Endothelial cell of umbilical vein (primary cell): Measurements from ENCODE around the gene EMID1. TPM values are rescaled to one million over a fixed set of nuclear protein-coding genes. Genes with fewer than 3 reads are reported as not detected.

Experiments used
- BruUV-seq: library from RNA; stranded (reverse); fragments of 400-500 nt; replicated peaks from 2 replicates; lab custom pipeline; 2021; lab: Mats Ljungman, UMichigan
- CTCF ChIA-PET: fragments of 300-600, 350-600 bp; sonication (Branson Sonifier 250); formaldehyde crosslinking; loops from one replicate; lab custom pipeline; 2021; ENCODE audit warnings: antibody characterized with exemption, inconsistent platforms; lab: Charles Lee
- POLR2A ChIA-PET: fragments of 300-600, 350-600 bp; sonication (Branson Sonifier 250); formaldehyde crosslinking; loops from one replicate; lab custom pipeline; 2021; ENCODE audit warnings: antibody characterized with exemption, inconsistent platforms; lab: Charles Lee
- DNase-seq: peaks from one replicate; pipeline ENCODE4 v3.0.0-alpha.2; 2011; ENCODE audit warnings: low read depth, low spot score
- FAIRE-seq: peaks from 2 replicates; lab custom pipeline; 2011; peaks lifted over from hg19 to GRCh38; lab: Jason Lieb, UNC
- H2AFZ ChIP-seq: 2 replicates; pipeline ENCODE4 v1.6.0; 2012; ENCODE audit warnings: low read depth, low read length, control low read depth, inconsistent platforms
- H3K27ac ChIP-seq: 2 replicates; pipeline ENCODE4 v1.5.1; 2011; ENCODE audit warnings: low read depth, mild to moderate bottlenecking, control low read depth, low read length, moderate library complexity; ENCODE audit not compliant: insufficient read depth
- H3K27me3 ChIP-seq, 2 experiments: 2 replicates each; pipeline versions ENCODE4 v1.6.0 to v1.6.1; 2011; ENCODE audit warnings: low read length in 2 of 2, mixed read lengths in 1 of 2; ENCODE audit not compliant: control insufficient read depth in 2 of 2, insufficient read depth in 2 of 2
- H3K36me3 ChIP-seq, 2 experiments: 2 replicates in 1 of 2; 3 replicates in 1 of 2; pipeline ENCODE4 v1.5.1; 2011; ENCODE audit warnings: low read length in 2 of 2, mild to moderate bottlenecking in 1 of 2, moderate library complexity in 1 of 2; ENCODE audit not compliant: control insufficient read depth in 2 of 2, insufficient read depth in 2 of 2; ENCODE audit errors: extremely low read depth in 1 of 2
- H3K4me1 ChIP-seq: 3 replicates; pipeline ENCODE4 v1.5.1; 2011; ENCODE audit warnings: mild to moderate bottlenecking, low read length; ENCODE audit not compliant: control insufficient read depth, insufficient read depth; ENCODE audit errors: extremely low read depth
- H3K4me2 ChIP-seq: 2 replicates; pipeline ENCODE4 v1.6.1; 2011; ENCODE audit warnings: low read length, control low read depth, mixed read lengths; ENCODE audit not compliant: insufficient read depth
- H3K4me3 ChIP-seq, 3 experiments: fragments of 200-600 bp in 1 of 3; sonication (generic), shearing (Covaris generic) in 1 of 3; replicated peaks in 1 of 3; 2 replicates each; pipeline ENCODE4 v1.5.1; 2011 to 2016; ENCODE audit warnings: control low read depth in 3 of 3, low read length in 3 of 3, mild to moderate bottlenecking in 2 of 3, inconsistent platforms in 1 of 3, low read depth in 1 of 3, moderate library complexity in 1 of 3; ENCODE audit not compliant: insufficient read depth in 1 of 3
- H3K79me2 ChIP-seq: 2 replicates; pipeline ENCODE4 v1.6.0; 2012; ENCODE audit warnings: low read length, inconsistent platforms; ENCODE audit not compliant: control insufficient read depth, insufficient read depth
- H3K9ac ChIP-seq: replicated peaks from 2 replicates; pipeline ENCODE3; 2011; ENCODE audit warnings: low read length, control low read depth; ENCODE audit not compliant: insufficient read depth; ENCODE audit errors: extremely low read depth
- H3K9me1 ChIP-seq: replicated peaks from 3 replicates; pipeline ENCODE4 v1.6.0; 2011; ENCODE audit warnings: mild to moderate bottlenecking, low read length; ENCODE audit not compliant: control insufficient read depth, insufficient read depth; ENCODE audit errors: extremely low read depth
- H3K9me3 ChIP-seq: replicated peaks from 2 replicates; pipeline ENCODE4 v1.5.1; 2012; ENCODE audit warnings: low read length, inconsistent platforms; ENCODE audit not compliant: control insufficient read depth, insufficient read depth
- H4K20me1 ChIP-seq: replicated peaks from 2 replicates; pipeline ENCODE3; 2011; ENCODE audit warnings: mild to moderate bottlenecking, low read length; ENCODE audit not compliant: control insufficient read depth, insufficient read depth; ENCODE audit errors: extremely low read depth
- EZH2 ChIP-seq: IDR thresholded peaks from 2 replicates; pipeline ENCODE4 v1.6.1; 2012; ENCODE audit warnings: borderline replicate concordance, low read depth, mild to moderate bottlenecking, moderate library complexity, low read length, inconsistent platforms; ENCODE audit not compliant: severe bottlenecking
- FOS ChIP-seq: IDR thresholded peaks from 2 replicates; pipeline ENCODE4 v1.6.1; 2011; ENCODE audit warnings: mild to moderate bottlenecking, low read length, moderate library complexity, borderline replicate concordance; ENCODE audit not compliant: insufficient read depth
- GATA2 ChIP-seq: IDR thresholded peaks from 2 replicates; pipeline ENCODE4 v1.7.0; 2011; ENCODE audit warnings: low read depth, mild to moderate bottlenecking, moderate library complexity, mixed read lengths, low read length; ENCODE audit not compliant: insufficient read length, insufficient read depth
- JUN ChIP-seq: IDR thresholded peaks from 2 replicates; pipeline ENCODE4 v1.6.1; 2011; ENCODE audit warnings: borderline replicate concordance, low read depth; ENCODE audit not compliant: insufficient read length, insufficient read depth
- MYC ChIP-seq: IDR thresholded peaks from one replicate; pipeline ENCODE4 v1.6.1; 2011; ENCODE audit warnings: mild to moderate bottlenecking, low read depth, low read length
- POLR2A ChIP-seq: IDR thresholded peaks from 2 replicates; pipeline ENCODE4 v1.6.1; 2012; ENCODE audit warnings: low read depth, mild to moderate bottlenecking, control low read depth, low read length
- POLR2AphosphoS5 ChIP-seq: IDR thresholded peaks from 2 replicates; pipeline ENCODE4 v1.6.1; 2012; ENCODE audit warnings: low read depth, mild to moderate bottlenecking, control low read depth, low read length, moderate library complexity; ENCODE audit not compliant: insufficient read depth
- dilution Hi-C: fragments of 300-500 bp; cut with MboI; formaldehyde crosslinking; loops from one replicate; pipeline ENCODE4 v1.15.0; 2019; ENCODE audit warnings: low sequenced_read_pairs; ENCODE audit not compliant: extremely low pct_ligation_motif_present
- intact Hi-C: fragments of 100-400 bp; cut with micrococcal nuclease; formaldehyde crosslinking; loops from one replicate; pipeline ENCODE4 v1.10.0; 2022
- polyA plus RNA-seq, 4 experiments: library from polyadenylated mRNA; depleted of rRNA in 3 of 4; stranded (reverse) in 3 of 4; unstranded in 1 of 4; fragments of >200 nt; gene quantifications; 2 replicates each; pipeline versions ENCODE4 v1.2.1 to v1.2.3, GENCODE V29; 2011 to 2012; ENCODE audit warnings: missing spikeins in 1 of 4
- total RNA-seq: library from RNA; stranded (reverse); gene quantifications from 2 replicates; pipeline ENCODE4 v1.2.3, GENCODE V29; 2021
- TF ChIP-seq, protein P1 (sequence below): IDR thresholded peaks from 2 replicates; pipeline ENCODE4 v1.6.1; 2011; ENCODE audit not compliant: insufficient read depth, insufficient read length
- TF ChIP-seq, protein P2 (sequence below), 2 donors: IDR thresholded peaks; 1 replicate in 1 of 2; 2 replicates in 1 of 2; pipeline ENCODE4 v1.5.1; 2011; ENCODE audit warnings: low read length in 2 of 2, mild to moderate bottlenecking in 2 of 2, moderate library complexity in 2 of 2, control low read depth in 1 of 2, inconsistent platforms in 1 of 2, low read depth in 1 of 2; ENCODE audit not compliant: insufficient read depth in 1 of 2; ENCODE audit errors: extremely low read depth in 1 of 2

Gene EMID1
- total and polyA plus RNA-seq, 2 donors (not counting 3 experiments of a cell fraction or from before 2014, with no cell fraction given), result 0.51 to 0.75 TPM

- Histone ChIP-seq H3K27me3 (peaks cover 0 to 7% of the 10 kb centered on the region in 2 experiments), H3K36me3 (no peaks in the 10 kb centered on the region), H3K4me1 (peaks cover 9% of the 10 kb centered on the region), H3K4me2 (no peak overlapping the region), H3K9ac (no peak overlapping the region), H3K4me3 (no peak overlapping the region), H2AFZ (peak overlapping the region; percentile 39), H3K9me3 (no peaks in the 10 kb centered on the region), H4K20me1 (no peaks in the 10 kb centered on the region), H3K27ac (no peak overlapping the region), H3K79me2 (no peaks in the 10 kb centered on the region), H3K9me1 (no peaks in the 10 kb centered on the region)
- intact Hi-C loops, result no loop called here
- peak; percentile 64 for FAIRE-seq
- BruUV-seq, result no TSS peak
- dilution Hi-C loops, result no loop called here
- CTCF ChIA-PET, result interaction anchor here (0.6 to 2.4 kb wide), 9 partner anchors 8 to 57 kb away, joined by 3 to 15 read pairs (median 5); no protein-coding TSS in a partner anchor
- peak; percentile 26 for DNase-seq
- TF ChIP-seq FOS (no peak), GATA2 (no peak), POLR2A (no peak), EZH2 (no peak), JUN (no peak), POLR2AphosphoS5 (no peak), MYC (no peak)
- TF ChIP-seq, protein P1, sequence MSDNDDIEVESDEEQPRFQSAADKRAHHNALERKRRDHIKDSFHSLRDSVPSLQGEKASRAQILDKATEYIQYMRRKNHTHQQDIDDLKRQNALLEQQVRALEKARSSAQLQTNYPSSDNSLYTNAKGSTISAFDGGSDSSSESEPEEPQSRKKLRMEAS, result no peak
- TF ChIP-seq, protein P2, sequence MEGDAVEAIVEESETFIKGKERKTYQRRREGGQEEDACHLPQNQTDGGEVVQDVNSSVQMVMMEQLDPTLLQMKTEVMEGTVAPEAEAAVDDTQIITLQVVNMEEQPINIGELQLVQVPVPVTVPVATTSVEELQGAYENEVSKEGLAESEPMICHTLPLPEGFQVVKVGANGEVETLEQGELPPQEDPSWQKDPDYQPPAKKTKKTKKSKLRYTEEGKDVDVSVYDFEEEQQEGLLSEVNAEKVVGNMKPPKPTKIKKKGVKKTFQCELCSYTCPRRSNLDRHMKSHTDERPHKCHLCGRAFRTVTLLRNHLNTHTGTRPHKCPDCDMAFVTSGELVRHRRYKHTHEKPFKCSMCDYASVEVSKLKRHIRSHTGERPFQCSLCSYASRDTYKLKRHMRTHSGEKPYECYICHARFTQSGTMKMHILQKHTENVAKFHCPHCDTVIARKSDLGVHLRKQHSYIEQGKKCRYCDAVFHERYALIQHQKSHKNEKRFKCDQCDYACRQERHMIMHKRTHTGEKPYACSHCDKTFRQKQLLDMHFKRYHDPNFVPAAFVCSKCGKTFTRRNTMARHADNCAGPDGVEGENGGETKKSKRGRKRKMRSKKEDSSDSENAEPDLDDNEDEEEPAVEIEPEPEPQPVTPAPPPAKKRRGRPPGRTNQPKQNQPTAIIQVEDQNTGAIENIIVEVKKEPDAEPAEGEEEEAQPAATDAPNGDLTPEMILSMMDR (IDR thresholded peaks at IDR 0.05; ENCODE audit: extremely low read depth in 1 of 2, insufficient read depth in 1 of 2, low read depth in 1 of 2, low read length in 2 of 2), result peak; percentile 25 to 49
- POLR2A ChIA-PET, result no interaction called here
These were observed 3.2 kb upstream of the EMID1 start for GRCh38 chr22:29202212-29203192.
